HG03064 (cell line): ENCODE measurements around the gene DCBLD2.

ENCODE experiments used
- ATAC-seq: cut with Tn5 transposase; IDR thresholded peaks from one replicate; pipeline ENCODE4 v1.9.1; 2021; ENCODE audit warnings: low read depth; ENCODE audit not compliant: unreplicated experiment

The DCBLD2 gene

DNA sequence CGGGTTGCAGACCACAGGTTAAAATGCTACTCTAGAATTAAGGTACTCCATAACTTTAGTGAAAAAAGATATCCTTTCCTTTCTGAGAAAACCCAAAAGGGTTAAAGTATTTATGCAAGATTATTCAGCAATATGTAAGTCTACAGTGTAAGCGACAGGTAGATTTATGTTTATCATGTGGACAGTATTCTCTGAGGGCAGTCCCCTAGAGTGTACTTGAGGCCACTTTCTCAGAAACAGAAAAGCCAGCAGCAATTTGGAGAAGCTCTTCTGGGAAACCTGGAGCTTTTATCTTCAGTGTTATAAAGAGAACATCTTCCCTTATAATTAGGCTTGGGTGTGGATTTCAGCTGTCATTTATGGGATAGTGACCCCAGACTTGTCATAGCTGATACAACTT is 129.5 kb downstream of the DCBLD2 start:
- no peak for ATAC-seq

DNA sequence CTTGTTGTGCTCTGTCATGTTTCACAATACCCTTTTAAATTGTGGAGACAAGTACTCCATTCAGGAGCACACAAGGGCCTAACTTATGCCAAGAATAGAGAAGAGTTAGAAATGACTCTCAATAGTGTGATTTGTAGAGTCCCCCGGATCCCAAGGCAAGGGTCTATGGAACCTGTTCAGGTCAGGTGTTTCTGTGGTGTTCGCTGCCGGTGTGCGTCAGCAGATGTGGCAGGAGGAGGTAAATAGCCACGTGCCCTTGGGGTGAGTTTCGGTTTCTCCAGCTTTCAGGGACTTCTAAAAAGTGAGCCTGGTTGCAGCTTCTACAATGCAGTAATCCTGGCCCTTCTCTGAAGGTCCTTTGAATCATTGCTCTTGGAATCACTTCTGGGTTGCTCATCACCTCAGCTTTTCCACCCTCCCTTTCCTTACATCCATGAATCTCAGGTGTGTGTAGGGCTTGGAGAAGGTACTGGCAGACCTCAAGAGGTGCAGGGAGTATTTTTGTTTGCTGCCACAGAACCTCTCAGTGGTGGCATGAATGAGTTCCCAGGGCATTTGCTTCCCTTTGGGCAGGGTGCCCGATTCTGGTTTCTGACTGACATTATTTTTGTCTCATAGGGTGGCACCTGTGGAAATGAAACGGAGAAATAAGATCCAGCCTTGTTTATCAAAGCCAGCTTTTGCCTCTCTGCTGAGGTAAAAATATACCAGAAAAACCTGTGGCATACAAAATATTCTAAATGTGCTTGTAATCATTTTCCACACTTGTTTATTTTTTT is 131.0 kb downstream of the DCBLD2 start:
- no peak for ATAC-seq

DNA sequence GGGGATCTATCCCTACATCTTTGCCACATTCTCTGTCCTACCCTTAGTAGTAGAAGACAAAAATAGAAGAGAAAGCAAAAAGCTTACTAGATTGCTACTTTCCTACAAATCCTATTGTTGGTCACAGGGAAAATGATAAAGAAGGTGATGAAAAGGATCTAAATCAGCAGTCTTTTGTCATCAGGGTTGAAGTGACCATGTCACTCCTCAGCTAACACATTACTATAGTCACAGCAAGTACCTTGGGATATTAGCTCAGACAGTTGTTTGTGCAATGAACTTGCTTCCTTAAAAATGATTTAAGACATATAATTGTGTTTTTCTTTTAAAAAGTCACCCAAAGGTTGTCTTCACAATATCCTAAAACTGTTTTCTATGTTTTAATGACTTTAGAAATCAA is 132.0 kb downstream of the DCBLD2 start:
- ATAC-seq, result no peak

DNA sequence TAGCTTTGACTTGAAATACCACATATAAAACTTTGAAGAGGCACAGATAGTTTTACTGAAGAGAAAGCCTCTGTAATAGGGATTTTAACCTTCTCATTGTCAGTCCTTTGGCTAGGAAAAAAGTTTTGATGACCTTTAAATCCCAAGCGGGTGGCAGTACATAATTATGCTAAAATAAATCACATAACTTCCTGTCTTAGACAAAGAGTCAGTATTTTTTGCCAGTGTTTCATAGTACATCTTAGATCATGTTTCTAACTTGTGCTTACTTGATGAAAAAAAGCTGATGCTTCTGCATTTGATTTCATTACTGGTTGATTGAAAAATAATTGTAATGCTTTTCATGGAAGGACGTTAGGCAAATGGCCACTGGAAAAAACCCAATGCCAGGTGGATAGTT is 132.5 kb downstream of the DCBLD2 start:
- no peak for ATAC-seq

DNA sequence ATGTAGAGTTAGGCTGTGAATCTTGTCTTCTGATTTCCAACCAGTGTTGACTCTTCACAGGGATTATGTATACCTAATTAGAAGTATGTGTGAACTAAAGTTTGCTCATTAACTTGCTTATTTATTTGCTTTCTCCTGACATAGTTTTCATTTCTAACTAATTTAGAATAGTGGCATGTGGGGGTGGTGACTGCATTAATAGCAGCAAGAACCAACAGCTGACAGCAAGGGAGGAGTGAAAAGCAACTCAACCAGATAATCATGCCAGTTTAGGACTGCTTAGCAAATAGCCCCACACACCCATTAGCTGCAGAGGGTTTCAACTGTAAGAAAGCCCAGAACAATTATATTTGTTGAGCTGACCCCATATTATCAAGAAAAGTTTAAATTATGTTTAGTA is 134.6 kb downstream of the DCBLD2 start:
- ATAC-seq, result no peak

DNA sequence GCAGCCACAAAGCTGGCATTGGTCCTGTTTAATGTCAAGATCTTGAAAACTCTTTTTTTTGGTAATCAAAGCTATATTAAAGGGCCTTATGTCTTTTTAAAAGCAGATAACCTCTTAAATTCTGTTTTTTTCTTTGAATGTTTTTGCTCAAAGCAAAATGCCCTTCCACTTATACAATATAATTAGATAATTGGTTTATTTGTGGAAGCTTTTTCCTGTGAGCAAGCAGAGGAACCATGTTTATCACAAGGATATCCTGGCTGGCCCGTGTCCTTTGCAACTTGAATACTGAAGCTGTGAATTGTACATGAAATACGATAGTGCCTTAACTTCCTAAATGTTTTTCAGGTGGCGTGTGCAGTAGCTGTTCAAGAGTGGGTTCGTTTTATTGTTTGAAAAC is 135.8 kb downstream of the DCBLD2 start:
- no peak for ATAC-seq

DNA sequence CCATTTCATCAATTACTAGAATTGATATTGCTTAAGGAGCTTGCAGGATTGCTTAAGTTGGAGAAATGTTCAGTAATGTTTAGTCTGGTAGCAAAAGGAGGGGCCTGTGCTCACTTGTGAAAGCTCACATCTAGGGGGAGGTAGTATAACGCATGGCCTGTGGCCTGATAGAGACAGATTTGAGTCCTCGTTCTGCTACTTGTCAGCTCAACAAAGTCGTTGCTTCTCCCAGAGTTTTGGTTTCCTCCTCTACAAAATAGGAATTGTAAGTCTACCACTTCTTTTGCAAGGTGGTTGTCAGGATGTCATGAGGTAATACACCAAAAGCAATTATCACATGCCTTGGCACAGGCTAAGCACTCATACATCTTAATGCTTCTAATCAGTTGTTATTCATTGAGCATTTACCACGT is 137.0 kb downstream of the DCBLD2 start:
- no peak for ATAC-seq

DNA sequence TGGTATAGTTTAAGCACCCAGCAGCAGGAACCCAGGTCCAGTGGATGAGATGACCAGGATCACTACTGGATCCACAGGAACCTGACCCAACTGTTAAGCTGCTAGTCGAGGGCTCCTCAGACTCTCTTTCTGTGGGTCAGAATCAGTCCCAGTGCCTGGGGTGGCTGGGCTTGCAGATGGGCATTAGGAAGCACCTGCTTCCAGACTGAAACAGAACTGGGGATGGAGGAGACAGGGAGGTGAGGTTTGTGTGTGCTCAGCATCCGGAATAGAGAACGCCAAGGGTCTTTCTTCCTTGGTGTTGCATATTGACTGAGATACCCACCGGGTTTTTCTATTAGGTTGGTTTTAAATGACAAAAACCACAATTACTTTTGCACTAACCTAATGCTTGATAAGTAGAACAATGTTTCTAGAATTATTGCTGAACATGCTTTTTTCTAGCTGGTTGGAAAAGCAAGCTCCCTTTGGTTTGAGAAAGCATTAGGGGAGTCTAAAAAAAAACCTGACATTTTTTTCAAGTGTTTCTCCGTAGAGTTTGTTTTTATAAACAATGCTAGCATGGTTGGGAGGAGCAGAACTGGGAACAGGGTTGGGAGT is 137.6 kb downstream of the DCBLD2 start:
- no peak for ATAC-seq

DNA sequence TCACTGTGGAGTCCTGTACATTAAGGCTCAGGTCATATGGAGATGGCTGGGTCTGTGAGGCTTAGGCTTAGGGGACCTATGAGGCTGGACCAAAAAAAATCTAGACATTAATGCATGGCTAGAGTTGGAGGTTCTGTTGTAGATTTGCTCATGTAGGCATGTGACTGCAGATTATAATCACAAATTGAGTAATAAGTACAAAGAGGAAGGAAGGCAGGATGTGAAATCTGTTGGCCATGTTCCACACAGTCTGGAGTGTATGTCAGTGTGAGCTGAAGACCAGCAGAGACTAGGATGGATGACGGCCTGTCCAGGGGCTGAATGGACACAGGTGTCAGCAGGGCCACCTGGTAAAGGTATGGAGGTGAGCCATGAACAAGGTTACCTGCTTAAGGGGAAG is 138.4 kb downstream of the DCBLD2 start, which contains the start of gene ST3GAL6:
ST3GAL6 (plus strand) TSS at position 265 of the 400 bp plus-strand sequence. CDS start 5,101 bp downstream, outside the sequence.
- ATAC-seq, result no peak

DNA sequence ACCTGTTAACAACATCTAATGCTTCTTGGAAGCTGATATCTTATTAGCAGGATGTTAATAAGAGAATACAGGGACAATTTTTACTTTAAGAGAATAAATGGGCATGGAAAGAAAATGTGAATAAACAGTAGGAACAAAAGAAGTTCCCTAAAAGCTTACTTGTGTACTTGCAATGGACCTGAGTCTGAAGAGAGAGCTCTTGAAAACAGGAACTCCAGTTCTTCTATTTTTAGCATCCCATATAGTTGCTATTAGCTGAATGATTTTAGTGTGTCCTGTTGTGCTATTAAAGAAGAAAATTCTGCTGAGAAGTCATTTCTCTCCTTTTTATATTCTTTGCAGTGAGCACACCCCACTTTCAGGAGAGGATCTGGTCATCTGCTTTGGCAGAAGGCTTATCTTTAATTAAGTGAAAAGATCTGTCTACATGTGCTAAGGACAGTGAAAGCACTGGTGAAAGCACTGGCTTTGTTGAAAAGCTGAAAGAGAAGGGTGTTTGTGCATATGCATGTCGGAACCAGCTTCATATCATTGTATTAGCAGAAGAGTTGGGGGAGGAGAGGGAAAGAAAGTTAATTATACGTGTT is 139.8 kb downstream of the DCBLD2 start:
- no peak for ATAC-seq

DNA sequence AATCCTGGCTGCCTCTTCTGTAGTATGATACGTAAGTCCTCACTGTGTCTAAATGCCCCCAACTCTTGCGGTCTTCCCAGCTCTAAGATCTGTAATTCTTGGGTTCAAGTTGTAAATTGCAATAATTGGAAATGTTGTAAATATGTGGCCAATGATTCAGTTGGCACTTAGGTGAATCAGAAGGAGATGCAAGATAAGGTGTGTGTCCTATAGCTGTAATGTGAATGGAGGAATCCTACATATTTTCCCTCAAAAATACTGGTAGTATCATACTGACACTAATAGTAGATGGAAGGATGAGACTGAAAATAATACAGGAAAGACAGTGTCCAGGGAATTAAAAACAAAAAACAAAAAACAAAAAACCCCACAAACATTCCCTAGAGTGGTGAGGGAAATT is 141.9 kb downstream of the DCBLD2 start:
- no peak for ATAC-seq

DNA sequence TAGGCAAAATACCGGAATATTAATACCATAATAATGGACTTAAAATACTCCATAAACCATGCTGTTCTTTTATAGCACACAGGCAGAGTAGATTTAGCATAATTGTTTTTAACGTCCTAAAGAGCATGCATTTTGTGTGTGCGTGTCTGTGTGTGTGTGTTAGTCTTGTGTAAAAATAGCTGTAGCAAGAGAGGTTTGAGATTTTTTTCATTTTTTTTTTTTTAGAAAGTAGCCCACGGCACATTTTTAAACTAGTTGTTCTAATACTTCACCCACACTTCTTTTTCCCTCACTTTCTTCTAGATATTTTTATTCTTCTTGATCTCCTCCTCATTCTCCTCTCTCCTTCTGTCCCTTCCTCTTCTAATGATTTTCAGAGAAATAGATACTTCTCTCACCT is 145.9 kb downstream of the DCBLD2 start:
- no peak for ATAC-seq

DNA sequence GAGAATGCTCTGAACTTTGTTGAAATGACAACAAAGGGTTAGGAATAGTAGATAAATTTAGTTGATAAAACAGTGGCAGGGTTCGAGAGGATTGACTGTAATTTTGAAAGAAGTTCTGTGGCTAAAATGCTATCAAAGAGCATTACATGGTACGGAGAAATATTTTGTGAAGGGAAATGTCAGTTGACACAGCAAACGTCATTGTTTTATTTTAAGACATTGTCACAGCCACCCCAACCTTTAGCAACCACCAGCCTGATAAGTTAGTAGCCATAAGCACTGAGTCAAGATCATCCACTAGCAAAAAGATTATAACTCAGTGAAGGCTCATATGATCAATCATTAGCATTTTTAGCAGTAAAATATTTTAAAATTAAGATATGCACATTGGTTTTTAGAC is 147.0 kb downstream of the DCBLD2 start:
- no peak for ATAC-seq

DNA sequence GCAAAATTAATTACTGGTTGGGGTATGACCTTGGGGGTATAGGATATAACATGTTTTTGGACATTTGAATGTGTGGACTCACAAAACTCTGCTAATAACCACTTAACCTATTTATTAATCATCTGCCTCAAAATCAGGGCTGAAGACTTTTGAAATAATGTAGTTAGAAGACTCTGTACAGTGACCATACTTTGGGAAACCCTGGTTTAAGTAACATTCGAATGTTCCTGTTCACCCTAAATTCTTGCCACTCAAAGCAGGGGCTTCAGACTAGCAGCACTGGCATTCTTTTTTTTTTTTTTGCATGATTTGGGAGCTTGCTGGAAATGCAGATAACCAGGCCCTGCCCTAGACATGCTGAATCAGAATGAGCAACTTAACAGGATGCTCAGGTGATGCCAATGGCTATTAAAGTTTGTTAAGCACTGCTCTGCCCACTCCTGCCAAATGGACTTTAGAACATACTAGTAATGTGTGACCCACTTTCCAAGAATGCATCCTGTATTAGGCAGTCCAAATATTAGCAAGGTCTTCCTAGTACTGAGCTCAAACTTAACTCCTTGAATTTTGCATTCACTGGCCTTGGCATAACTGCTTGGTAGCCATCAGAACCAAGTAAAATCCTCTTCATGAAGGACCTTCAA is 151.1 kb downstream of the DCBLD2 start:
- no peak for ATAC-seq

DNA sequence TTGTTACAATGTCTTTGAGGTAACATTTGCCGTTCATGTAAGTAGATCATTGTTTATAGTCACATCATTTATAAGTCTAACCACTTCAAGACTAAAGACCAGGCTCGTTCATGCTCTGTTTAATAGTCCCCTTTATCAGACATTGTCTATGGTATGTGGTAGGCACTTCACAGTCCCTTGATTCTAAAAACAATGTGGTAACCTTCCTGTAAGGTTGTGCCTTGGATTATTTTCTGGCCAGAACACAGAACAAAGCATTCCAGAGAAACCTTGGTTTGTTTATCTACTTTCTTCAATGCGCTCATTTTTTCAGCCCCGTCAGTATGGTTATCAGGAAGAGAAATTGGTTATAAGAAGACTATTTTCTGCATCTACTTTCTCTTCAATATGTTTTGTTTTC is 154.6 kb downstream of the DCBLD2 start:
- ATAC-seq, result no peak

DNA sequence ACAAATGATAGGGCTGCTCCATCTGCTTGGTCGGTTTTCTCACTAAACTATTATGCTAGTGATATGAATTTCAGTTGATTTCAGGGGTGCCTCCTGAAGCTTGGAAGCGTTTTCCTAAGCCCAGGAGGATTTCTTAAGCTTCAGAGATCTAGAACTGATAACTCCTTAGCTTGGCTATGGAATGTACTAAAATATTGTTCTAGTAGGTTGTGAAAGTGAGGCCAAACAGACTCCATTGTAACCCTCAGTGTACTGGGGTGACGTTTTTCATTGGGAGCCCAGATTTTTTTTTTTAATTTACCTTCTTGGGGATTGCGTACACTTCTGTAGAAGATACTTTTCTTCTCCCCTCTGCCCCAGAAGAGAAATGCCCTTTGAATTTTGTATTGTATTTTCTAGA is 155.4 kb downstream of the DCBLD2 start:
- ATAC-seq, result no peak
